Brain microvascular endothelial cell (primary cell): ENCODE results near the gene NUSAP1.
"Not testable (repeated sequence)": the region's sequence is repeated elsewhere in the genome, so short reads cannot be mapped to it uniquely, and the experiment has no call there.

Source experiments
- DNase-seq: peaks from one replicate; pipeline ENCODE4 v3.0.0-alpha.2; 2020
- H3K27ac ChIP-seq: fragments of 250-450 bp; sonication (Bioruptor Pico); 2 replicates; pipeline ENCODE4 v1.5.1; 2020; ENCODE audit warnings: mild to moderate bottlenecking, moderate library complexity
- H3K27me3 ChIP-seq: fragments of 250-450 bp; sonication (Bioruptor Pico); replicated peaks from 2 replicates; pipeline ENCODE4 v1.5.1; 2020; ENCODE audit warnings: mild to moderate bottlenecking
- H3K36me3 ChIP-seq: fragments of 250-450 bp; sonication (Bioruptor Pico); replicated peaks from 2 replicates; pipeline ENCODE4 v1.5.1; 2020; ENCODE audit warnings: mild to moderate bottlenecking
- H3K4me3 ChIP-seq: 2 replicates; pipeline ENCODE4 v1.5.1; 2011; ENCODE audit warnings: low read depth, mild to moderate bottlenecking, control low read depth, low read length, moderate library complexity
- in situ Hi-C: cut with HindIII; loops from 2 replicates; pipeline ENCODE4 v1.10.0; 2017; ENCODE audit warnings: low sequenced_read_pairs, low pct_ligation_motif_present
- TF ChIP-seq, protein P1 (sequence below): IDR thresholded peaks from 2 replicates; pipeline ENCODE4 v1.5.1; 2011; ENCODE audit warnings: low read depth, mild to moderate bottlenecking, moderate library complexity, low read length, control low read depth, inconsistent platforms; ENCODE audit errors: missing control alignments

The NUSAP1 gene

GRCh38 chr15:41332194-41333025 is at the start of gene NUSAP1, which contains the start of gene OIP5:
Gene NUSAP1, plus strand, starts transcription at chr15:41332881. Its CDS starts 77 bp downstream, at chr15:41332958.
Gene OIP5, minus strand, starts transcription at chr15:41332591. Its CDS starts 30 bp downstream, at chr15:41332561.
- Histone ChIP-seq H3K27me3 (no peaks in the 10 kb centered on the region), H3K4me3 (peak within 1 kb of the TSS; percentile 86), H3K27ac (peak within 1 kb of the TSS; percentile 7), H3K36me3 (no peaks in the 10 kb centered on the region)
- in situ Hi-C loops, result no loop called here
- peak; percentile 100 for DNase-seq
- TF ChIP-seq, protein P1, sequence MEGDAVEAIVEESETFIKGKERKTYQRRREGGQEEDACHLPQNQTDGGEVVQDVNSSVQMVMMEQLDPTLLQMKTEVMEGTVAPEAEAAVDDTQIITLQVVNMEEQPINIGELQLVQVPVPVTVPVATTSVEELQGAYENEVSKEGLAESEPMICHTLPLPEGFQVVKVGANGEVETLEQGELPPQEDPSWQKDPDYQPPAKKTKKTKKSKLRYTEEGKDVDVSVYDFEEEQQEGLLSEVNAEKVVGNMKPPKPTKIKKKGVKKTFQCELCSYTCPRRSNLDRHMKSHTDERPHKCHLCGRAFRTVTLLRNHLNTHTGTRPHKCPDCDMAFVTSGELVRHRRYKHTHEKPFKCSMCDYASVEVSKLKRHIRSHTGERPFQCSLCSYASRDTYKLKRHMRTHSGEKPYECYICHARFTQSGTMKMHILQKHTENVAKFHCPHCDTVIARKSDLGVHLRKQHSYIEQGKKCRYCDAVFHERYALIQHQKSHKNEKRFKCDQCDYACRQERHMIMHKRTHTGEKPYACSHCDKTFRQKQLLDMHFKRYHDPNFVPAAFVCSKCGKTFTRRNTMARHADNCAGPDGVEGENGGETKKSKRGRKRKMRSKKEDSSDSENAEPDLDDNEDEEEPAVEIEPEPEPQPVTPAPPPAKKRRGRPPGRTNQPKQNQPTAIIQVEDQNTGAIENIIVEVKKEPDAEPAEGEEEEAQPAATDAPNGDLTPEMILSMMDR, result no peak

DNA sequence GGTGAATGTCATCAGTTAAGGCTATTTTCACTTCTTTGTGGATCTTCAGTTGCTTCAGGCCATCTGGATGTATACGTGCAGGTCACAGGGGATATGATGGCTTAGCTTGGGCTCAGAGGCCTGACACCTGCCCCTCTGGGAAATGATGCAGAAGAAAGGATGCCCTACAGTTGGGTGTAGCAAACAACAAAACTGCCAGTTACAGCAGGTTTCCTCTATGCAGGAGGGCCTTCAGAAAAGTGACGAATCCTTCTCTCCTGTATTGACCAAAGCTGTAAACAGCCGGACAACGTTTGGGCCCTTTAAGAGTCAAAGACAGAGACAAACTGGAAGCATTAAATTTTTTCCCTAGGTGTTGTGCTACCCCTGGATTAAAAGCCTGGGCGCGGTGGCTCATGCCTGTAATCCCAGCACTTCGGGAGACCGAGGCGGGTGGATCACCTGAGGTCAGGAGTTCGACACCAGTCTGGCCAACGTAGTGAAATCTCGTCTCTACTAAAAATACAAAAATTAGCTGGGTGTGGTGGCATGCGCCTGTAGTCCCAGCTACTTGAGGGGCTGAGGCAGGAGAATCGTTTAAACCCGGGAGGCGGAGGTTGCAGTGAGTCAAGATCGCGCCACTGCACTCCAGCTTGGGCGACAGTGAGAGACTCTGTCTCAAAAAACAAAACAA is 49.6 kb upstream of the NUSAP1 start:
- peak overlapping the region; percentile 27 for H3K4me3 ChIP-seq
- in situ Hi-C loops, H3K27me3 ChIP-seq, DNase-seq: not testable (repeated sequence)
- H3K27ac ChIP-seq, result peak overlapping the region; percentile 79
- peaks cover 41% of the 10 kb centered on the region for H3K36me3 ChIP-seq

DNA sequence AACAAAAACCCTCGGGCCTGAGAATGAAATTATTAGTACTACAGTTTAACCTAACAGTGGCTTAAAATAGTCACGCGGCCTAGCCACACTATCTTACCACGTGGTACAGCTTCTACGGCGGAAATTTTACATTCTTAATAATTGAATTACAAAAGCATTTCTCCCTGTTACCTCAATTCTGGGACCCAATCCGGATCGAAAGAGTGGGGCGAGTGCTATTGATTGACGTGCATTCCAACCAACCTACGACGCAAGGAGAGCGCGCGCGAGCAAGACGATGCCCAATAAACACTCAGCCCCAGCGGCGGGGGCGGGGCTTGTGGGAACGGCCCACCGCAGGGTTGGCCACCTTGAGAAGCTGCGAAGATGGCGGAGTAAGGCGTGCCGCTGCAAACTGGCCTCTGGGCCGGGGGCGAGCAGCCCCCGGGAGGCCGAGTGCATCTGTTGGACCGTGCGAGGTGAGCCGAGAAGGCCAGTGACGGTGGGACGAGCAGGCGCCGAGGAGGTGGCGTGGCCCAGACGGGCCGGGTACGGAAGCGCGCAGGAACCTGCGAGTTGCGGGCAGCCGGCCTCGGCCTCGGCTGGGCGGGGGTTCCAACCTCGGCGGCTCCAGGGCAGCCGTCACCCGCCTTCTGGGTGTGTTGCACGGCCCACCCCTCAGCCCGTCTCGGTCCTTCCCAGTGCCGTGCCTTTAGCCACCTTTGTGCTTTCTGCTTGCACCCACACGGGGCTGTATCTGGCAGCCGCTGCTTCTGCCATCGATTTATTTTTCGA is 48.8 kb upstream of the NUSAP1 start:
- in situ Hi-C loops, result no loop called here
- Histone ChIP-seq H3K27me3 (no peaks in the 10 kb centered on the region), H3K27ac (peak overlapping the region; percentile 79), H3K4me3 (peak overlapping the region; percentile 91), H3K36me3 (peaks cover 45% of the 10 kb centered on the region)
- DNase-seq, result peak; percentile 98
- TF ChIP-seq, protein P1, result no peak

GRCh38 chr15:41284427-41285177 is 48.1 kb upstream of the NUSAP1 start:
- no peak for DNase-seq

DNA sequence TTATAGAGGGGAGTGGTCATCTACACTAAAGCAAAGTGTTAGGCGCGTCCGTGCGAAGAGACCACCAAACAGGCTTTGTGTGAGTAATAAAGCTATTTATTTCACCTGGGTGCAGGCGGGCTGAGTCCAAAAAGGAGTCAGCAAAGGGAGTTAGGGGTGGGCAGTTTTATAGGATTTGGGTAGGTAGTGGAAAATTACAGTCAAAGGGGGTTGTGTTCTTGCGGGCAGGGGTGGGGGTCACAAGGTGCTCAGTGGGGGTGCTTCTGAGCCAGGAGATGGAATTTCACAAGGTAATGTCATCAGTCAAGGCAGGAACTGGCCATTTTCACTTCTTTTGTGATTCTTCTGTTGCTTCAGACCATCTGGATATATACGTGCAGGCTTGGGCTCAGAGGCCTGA is 47.4 kb upstream of the NUSAP1 start:
- Histone ChIP-seq H3K4me3 (peak overlapping the region; percentile 91), H3K27me3 (no peaks in the 10 kb centered on the region), H3K27ac (no peak overlapping the region), H3K36me3 (peaks cover 35% of the 10 kb centered on the region)
- in situ Hi-C loops, result no loop called here
- TF ChIP-seq, protein P1, result no peak
- no peak for DNase-seq

More at GRCh38 chr15:41284427-41285177, 48.1 kb upstream of the NUSAP1 start:
- TF ChIP-seq, protein P1, result no peak
- no peaks in the 10 kb centered on the region for H3K27me3 ChIP-seq
- peak overlapping the region; percentile 91 for H3K4me3 ChIP-seq
- H3K36me3 ChIP-seq, result peaks cover 41% of the 10 kb centered on the region
- in situ Hi-C loops, result no loop called here
- peak overlapping the region; percentile 79 for H3K27ac ChIP-seq
